GM12801 (cell line): ENCODE results near the gene SLC30A5.

Experiments used
- TF ChIP-seq, protein P1 (sequence below): IDR thresholded peaks from one replicate; pipeline ENCODE4 v1.5.1; 2011; ENCODE audit warnings: control low read depth; ENCODE audit not compliant: insufficient read length; ENCODE audit errors: extremely low read depth

Gene SLC30A5

DNA sequence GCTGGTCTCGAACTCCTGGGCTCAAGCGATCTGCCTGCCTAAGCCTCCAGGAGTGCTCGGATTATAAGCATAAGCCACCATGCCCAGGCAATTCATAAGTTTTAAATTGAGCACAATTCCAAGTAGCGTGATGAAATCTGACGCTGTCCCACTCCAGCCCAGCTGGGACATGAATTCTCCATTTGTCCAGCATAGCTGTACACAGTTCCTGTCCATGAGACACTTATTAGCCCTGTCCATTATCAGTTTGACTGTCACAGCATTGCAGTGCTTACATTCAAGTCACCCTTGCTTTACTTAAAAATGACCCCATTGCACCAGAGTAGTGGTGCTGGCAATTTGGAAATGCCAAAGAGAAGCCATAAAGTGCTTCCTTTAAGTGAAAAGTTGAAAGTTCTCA is 7.6 kb upstream of the SLC30A5 start:
- TF ChIP-seq, protein P1, sequence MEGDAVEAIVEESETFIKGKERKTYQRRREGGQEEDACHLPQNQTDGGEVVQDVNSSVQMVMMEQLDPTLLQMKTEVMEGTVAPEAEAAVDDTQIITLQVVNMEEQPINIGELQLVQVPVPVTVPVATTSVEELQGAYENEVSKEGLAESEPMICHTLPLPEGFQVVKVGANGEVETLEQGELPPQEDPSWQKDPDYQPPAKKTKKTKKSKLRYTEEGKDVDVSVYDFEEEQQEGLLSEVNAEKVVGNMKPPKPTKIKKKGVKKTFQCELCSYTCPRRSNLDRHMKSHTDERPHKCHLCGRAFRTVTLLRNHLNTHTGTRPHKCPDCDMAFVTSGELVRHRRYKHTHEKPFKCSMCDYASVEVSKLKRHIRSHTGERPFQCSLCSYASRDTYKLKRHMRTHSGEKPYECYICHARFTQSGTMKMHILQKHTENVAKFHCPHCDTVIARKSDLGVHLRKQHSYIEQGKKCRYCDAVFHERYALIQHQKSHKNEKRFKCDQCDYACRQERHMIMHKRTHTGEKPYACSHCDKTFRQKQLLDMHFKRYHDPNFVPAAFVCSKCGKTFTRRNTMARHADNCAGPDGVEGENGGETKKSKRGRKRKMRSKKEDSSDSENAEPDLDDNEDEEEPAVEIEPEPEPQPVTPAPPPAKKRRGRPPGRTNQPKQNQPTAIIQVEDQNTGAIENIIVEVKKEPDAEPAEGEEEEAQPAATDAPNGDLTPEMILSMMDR: no peak

DNA sequence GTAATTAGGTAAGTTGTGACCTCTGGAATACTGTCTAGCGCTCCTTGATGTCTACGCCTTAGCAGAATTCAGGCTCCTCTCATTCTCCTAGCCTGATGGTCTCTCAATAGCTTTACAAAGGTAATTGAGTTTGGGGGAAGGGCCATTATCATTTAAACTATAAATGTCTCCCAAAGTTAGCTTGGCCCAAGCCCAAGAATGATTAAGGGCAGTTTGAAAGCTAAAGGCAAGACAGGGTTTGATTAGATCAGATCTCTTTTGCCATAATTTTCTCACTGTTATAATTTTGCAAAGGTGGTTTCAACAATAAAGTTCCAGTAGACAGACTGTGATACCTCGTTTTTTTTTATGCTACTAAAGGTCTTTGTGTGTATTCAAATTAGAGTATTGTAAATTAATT is 3.7 kb upstream of the SLC30A5 start:
- TF ChIP-seq, protein P1: no peak

DNA sequence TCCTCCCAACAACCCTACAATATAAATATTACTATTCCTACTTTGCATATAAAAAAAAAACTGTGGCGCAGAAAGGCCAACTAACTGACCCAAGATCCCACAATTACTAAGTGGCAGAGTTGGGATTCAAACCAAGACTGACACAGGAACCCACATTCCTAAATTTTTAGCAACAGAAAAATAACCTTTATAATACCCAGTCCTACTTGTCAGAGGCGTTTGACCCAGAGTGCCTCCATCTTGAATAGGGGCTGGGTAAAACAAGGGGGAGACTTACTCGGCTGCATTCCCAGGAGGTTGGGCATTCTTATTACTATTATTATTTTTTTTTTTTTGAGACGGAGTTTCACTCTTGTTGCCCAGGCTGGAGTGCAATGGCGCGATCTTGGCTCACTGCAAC is 2.0 kb upstream of the SLC30A5 start:
- TF ChIP-seq, protein P1: no peak

DNA sequence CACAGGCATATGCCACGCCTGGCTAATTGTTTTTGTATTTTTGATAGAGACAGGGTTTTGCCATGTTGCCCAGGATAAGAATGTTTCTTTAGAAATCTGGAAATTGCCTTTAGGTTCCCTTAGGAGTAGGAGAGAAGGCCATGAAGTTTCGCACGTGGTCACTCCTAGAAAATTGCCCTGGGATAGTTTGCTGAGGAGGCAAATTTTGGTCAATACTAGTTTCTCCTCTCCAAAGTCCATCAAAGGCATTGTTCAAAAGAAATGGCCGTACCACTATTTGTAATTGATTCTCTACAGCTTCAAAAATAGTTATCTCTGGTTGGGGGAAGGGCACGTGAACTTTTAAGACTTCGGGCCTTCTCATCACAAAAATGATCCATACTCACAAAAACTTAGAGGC is 845 bp upstream of the SLC30A5 start:
- TF ChIP-seq, protein P1: no peak

DNA sequence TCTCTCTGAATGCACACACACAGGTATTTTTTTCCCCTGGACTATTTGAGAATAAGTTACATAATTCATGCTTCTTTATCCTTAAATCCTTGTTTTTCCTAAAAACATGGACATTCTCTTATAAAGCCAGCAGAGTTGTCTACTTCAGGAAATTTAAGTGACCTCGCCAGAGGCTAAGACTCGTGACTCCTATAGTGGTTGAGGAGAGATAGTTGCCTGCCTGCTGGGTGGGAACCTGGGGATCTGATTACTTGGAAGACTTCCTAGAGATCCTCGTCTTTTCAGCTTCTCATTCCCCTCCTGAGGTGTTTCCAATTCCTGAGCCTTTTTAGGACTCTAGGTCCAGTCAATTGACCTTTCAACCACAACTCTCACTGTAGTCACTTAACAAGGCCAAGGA is 5.5 kb downstream of the SLC30A5 start:
- TF ChIP-seq, protein P1: no peak

DNA sequence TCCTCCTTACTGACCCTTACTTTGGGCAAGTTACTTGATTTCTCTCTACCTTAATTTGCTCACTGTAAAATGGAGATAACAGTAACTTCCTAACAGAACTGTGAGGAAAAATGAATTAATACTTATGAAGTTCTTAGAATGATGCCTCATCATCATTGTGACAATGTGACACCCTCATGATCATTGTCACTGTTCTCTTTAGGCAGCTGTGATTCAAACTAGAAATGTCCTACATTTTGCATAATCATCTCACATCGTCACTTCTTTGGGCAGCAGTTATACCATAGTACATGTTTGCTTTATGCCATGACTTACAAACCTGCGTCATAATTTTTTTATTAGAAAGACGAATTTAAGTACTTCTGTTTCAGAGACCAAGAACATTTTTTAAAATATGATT is 9.7 kb downstream of the SLC30A5 start:
- TF ChIP-seq, protein P1: no peak

DNA sequence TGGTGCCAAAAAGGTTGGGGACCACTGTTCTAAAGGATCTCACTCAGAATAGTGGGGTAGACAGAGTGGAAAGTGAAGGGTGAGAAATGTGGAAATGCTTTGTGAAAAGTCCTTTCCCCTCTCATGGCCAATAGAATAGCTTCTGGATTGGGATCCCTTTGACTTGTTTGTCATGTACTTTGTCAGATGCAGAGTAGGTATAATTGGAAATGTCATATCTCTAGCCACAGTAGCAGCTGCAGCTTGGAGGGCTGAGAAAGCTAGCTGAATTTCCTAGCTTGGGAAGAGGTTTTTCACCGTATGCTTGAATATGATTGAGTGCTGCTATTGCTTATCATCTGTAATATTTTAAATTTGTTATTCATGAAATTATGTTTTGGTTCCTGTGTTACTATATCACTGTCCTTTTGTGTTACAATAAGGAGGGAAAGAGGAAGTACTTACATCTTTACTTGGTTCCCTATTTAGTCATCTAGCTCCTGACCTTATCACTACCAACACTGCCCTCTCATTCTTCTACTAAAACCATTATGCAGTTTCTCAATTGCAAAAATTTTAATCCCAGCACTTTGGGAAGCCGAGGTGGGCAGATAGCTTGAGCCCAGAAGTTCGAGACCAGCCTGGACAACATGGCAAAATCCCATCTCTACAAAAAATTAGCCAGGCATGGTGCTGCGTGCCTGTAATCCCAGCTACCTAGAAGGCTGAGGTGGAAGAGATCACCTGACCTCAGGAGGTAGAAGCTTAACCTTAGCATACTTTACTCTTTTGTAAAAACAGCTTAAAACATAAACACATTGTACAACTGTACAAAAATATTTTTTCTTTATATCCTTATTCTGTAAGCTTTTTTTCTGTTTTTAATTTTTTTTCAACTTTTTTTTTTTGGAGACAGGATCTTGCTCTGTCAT is 12.4 kb downstream of the SLC30A5 start:
- TF ChIP-seq, protein P1: no peak

DNA sequence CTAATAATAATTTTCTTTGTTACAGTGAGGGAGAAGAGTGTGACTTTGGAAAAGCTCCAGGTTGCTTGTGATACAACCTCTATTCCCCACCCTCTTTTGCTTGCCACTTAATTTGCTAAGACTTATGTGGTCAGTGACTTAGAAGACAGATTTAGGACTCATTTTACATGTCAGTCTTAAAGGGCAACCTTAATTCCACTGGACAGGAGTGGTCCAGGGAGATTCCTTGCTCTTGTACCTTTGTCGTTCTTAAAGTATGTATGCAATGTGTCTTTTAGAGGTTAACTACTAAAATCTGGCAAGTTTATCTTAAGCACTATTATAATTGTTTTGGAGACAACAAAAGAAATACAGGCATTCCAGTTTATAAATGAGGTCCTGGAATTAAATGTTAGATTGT is 20.0 kb downstream of the SLC30A5 start:
- TF ChIP-seq, protein P1: no peak
